Coronary artery (tissue), 2 donors: ENCODE results near the gene KIF22.

Source experiments
- DNase-seq: peaks from one replicate; pipeline ENCODE4 v3.0.0-alpha.2; 2017; ENCODE audit warnings: low spot score
- H3K27ac ChIP-seq, 2 donors: fragments of 200-600 bp; sonication (generic); one replicate each; pipeline ENCODE4 v1.5.1; 2016 to 2019
- H3K4me3 ChIP-seq: fragments of 200-600 bp; sonication (generic); 2 replicates; pipeline ENCODE4 v1.5.1; 2016; ENCODE audit warnings: mild to moderate bottlenecking, moderate library complexity
- CTCF ChIP-seq: fragments of 200-600 bp; sonication (generic); IDR thresholded peaks from one replicate; pipeline ENCODE4 v1.5.1; 2019; ENCODE audit warnings: antibody characterized with exemption

KIF22 gene

DNA sequence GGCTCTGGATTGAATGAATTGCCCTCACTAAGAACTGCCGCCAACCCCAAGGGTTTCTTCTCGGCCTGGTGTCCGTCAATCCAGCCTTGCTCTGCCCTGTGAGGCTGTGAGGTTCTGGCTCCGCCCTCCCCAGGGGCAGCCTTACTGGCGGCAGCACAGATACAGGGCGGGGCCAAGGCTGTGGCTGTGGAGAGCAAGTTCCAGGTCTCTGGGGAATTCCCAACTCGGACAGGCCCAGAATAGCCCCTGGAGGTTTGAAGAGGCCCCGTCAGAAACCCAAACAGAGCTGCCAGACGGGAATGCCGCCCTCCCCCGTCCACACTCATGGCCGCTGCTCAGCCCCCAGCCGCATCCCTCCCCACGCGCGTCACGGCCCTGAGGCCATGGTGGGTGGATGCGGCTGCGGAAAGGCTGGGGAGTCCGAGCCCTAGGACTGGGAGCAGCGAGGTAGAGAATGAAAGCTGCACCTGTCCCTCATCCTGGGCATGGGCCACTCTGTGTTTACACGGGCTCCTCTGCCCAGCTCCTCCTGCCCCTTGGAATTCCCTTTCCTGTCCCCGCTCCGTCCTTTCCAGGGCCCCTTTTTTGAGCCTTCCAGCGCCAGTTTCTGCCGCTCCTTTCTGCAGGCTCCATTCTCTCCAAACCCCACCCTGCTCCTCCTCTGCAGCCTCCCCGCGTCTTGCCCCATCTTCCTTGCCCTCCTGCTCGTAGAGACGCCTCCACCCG, 20.8 kb downstream of the KIF22 start:
- DNase-seq: peak; percentile 99
- Histone ChIP-seq H3K4me3 (peak overlapping the region; percentile 78), H3K27ac (peak overlapping the region; percentile 95 to 98)
- no peak for TF ChIP-seq CTCF

- peak within 1 kb of the TSS; percentile 78 for H3K4me3 ChIP-seq
- DNase-seq: peak; percentile 87
- TF ChIP-seq CTCF: no peak
- peak within 1 kb of the TSS; percentile 95 to 98 for H3K27ac ChIP-seq
Observed at GRCh38 chr16:29811896-29812665, 21.5 kb downstream of the KIF22 start, which contains the start of gene PRRT2. Gene PRRT2 (plus strand): TSS chr16:29812193. CDS start chr16:29813055, 862 bp downstream.

DNA sequence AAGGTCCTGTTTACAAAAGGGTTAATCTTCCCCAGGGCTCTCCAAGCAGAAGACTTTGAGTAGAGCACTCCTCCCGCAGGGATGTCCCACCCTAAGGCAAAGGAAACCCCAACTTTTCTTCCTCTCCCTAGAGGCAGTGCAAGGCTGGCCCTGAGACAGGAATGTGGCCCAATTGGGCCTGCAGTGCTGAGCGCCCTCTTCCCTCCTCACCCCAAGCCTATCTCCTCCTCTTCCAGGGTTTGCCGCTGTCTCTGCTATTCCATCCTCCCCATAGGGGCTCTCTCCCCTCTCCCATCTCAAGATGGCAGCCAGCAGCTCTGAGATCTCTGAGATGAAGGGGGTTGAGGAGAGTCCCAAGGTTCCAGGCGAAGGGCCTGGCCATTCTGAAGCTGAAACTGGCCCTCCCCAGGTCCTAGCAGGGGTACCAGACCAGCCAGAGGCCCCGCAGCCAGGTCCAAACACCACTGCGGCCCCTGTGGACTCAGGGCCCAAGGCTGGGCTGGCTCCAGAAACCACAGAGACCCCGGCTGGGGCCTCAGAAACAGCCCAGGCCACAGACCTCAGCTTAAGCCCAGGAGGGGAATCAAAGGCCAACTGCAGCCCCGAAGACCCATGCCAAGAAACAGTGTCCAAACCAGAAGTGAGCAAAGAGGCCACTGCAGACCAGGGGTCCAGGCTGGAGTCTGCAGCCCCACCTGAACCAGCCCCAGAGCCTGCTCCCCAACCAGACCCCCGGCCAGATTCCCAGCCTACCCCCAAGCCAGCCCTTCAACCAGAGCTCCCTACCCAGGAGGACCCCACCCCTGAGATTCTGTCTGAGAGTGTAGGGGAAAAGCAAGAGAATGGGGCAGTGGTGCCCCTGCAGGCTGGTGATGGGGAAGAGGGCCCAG, 22.4 kb downstream of the KIF22 start:
- TF ChIP-seq CTCF: no peak
- Histone ChIP-seq H3K4me3 (peak overlapping the region; percentile 78), H3K27ac (peak overlapping the region; percentile 95 to 98)
- DNase-seq: peak; percentile 73

DNA sequence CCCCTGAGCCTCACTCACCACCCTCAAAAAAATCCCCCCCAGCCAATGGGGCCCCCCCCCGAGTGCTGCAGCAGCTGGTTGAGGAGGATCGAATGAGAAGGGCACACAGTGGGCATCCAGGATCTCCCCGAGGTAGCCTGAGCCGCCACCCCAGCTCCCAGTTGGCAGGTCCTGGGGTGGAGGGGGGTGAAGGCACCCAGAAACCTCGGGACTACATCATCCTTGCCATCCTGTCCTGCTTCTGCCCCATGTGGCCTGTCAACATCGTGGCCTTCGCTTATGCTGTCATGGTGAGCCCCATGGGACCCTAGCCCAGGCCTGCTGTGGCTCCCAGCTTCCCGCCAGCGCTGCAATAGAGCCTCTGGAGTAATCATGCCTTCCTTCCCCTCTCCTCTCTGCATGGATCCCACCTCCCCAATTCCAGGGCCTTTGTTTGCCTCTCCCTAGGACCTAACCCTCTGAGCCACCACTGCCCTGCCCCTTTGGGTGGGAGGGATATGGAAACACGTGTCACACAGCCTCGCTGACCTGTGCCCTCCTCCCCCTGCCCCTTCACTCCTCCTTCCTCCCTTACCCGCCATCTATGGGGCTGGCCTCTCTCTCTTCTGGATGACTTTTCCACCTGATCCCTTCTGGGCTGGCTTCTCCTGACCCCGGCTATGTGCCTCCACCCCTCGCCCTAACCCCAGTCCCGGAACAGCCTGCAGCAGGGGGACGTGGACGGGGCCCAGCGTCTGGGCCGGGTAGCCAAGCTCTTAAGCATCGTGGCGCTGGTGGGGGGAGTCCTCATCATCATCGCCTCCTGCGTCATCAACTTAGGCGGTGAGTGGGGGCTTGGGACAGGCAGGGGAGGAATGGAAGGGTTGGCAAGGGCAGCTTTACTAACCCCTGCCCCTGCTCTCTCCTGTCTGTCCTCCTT, 23.4 kb downstream of the KIF22 start:
- no peak for TF ChIP-seq CTCF
- Histone ChIP-seq H3K27ac (peak overlapping the region; percentile 95 to 98), H3K4me3 (peak overlapping the region; percentile 78)
- peak; percentile 74 for DNase-seq

GRCh38 chr16:29814592-29814991, 24.0 kb downstream of the KIF22 start:
- no peak for DNase-seq
- TF ChIP-seq CTCF: no peak
- Histone ChIP-seq H3K4me3 (peak overlapping the region; percentile 78), H3K27ac (peak overlapping the region; percentile 95 to 98)
